GM18517 (cell line): ENCODE results near the gene PRMT2.
"Not testable (repeated sequence)": the region's sequence is repeated elsewhere in the genome, so short reads cannot be mapped to it uniquely, and the experiment has no call there.

Source experiments
- ATAC-seq: cut with Tn5 transposase; IDR thresholded peaks from one replicate; pipeline ENCODE4 v1.9.1; 2021; ENCODE audit warnings: mild to moderate bottlenecking, moderate library complexity; ENCODE audit not compliant: unreplicated experiment

Gene PRMT2

DNA sequence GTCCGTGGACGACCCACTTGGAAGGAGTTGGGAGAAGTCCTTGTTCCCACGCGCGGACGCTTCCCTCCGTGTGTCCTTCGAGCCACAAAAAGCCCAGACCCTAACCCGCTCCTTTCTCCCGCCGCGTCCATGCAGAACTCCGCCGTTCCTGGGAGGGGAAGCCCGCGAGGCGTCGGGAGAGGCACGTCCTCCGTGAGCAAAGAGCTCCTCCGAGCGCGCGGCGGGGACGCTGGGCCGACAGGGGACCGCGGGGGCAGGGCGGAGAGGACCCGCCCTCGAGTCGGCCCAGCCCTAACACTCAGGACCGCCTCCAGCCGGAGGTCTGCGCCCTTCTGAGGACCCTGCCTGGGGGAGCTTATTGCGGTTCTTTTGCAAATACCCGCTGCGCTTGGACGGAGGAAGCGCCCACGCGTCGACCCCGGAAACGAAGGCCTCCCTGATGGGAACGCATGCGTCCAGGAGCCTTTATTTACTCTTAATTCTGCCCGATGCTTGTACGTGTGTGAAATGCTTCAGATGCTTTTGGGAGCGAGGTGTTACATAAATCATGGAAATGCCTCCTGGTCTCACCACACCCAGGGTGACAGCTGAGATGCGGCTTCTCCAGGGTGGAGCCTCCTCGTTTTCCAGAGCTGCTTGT lies 32.4 kb downstream of the PRMT2 start:
- no peak for ATAC-seq

DNA sequence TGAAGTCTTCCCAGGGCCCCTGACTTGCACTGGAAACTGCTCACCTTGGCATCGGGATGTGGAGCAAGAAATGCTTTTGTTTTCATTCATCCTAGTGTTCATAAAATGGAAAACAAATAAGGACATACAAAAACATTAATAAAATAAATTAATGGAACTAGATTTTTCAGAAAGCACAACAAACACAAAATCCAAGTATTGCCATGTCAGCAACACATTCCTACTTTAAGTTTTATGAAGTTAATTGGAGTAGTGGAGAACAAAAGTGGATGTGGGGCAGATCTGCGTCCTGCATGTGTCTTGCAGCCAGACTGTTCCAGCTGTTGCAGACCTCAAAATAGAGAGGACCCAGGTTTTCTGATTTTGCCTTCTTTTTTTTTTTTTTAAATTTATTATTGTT lies 32.9 kb downstream of the PRMT2 start:
- ATAC-seq: no peak

DNA sequence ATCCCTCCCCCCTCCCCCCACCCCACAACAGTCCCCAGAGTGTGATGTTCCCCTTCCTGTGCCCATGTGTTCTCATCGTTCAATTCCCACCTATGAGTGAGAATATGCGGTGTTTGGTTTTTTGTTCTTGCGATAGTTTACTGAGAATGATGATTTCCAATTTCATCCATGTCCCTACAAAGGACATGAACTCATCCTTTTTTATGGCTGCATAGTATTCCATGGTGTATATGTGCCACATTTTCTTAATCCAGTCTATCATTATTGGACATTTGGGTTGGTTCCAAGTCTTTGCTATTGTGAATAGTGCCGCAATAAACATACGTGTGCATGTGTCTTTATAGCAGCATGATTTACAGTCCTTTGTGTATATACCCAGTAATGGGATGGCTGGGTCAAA lies 33.4 kb downstream of the PRMT2 start:
- ATAC-seq: not testable (repeated sequence)

DNA sequence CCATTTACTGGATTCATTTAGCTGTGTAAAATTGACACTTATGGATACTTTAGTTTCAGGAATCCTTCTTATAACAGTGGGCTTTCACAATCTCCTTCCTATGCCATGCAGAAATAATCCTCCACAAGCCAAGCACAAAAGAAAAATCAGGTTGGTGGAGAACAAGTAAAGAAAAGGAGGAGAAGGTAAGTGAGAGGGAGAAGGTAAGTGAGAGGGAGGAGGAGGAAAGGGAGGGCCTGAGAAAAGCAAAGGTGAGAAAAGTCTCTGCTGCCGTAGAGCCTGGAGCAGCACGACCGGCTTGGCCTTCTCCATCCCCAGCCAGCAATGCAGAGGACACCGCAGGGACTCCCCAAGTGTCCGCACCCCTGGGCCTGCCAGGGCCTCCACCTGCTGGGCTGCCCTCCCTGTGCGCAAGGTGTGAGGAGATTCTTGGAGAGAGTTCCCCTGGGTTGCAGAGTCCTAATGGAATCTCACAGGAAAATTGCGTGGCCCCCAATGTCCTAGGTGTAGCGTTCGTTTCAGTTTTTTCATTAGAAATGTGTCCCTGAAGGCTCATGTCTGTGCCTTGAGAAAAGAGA lies 39.0 kb downstream of the PRMT2 start:
- ATAC-seq: no peak

DNA sequence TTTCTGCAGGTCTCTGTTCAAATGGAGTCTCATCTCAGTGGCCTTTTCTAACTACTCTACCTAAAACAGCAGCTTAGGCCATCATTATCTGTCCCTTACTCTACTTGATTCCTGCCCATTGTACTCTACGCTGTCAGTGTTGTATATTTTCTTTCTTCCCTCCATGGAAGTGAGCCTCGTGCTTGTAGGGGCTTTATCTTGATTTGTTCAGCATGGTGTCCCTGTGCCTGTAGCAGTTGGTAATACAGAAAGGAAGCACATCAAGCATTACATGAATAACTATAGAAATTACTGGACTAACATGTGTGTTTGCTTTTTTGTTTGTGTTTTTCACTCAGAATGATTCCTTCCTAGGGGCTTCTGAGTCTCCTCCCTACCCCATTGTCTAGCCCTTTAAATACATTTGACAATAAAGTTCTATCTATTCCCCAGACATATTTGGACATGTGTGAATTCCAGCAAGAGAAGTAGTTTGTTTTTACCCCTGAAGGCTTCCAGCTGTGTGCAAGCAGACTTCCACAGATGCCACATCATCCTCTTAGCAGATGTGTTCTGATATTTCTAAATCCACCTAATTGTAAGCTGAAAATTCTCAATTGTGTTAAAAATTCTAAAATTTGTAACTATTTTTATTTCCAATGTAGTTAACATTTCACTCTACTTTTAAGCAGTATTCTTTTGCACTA lies 40.3 kb downstream of the PRMT2 start:
- ATAC-seq: no peak

DNA sequence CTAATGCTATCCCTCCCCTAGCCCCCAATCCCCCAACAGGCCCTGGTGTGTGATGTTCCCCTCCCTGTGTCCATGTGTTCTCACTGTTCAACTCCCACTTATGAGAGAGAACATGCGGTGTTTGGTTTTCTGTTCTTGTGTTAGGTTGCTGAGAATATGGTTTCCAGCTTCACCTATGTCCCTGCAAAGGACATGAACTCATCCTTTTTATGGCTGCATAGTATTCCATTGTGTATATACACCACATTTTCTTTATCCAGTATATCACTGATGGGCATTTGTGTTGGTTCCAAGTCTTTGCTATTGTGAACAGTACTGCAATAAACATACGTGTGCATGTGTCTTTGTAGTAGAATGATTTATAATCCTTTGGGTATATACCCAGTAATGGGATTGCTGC lies 41.1 kb downstream of the PRMT2 start:
- ATAC-seq: not testable (repeated sequence)

DNA sequence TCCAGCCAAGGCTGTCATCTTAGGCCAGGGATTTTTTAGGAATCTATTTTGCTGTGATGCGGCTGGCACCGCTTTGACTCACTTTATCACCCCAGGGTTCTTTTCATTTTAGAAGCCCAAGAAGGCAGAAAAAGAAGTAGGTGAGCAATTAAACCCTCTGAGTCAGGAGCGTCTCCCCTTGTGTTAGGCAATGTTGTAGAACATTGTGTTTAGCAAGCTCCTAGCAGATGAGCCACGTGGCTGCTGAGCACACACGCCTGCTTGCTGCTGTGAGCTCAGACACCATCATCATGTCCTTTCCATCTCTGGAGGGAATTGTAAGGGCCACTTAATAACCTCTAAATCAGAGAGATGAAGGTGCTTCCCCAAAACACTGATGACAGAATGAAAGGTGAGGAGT lies 46.1 kb downstream of the PRMT2 start:
- not testable (repeated sequence) for ATAC-seq

DNA sequence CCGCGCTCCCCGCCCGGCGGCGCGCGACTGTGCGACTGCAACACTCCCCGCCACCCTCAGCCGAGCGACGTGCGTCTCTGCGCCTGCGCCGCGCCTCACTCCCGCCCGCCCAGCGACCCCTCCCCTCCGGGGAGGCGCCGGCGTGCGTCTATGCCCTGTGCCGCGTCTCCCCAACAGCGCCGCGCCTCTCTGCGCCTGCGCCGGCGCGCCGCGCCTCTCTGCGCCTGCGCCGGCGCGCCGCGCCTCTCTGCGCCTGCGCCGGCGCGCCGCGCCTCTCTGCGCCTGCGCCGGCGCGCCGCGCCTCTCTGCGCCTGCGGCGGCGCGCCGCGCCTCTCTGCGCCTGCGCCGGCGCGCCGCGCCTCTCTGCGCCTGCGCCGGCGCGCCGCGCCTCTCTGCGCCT lies 63.2 kb downstream of the PRMT2 start:
- ATAC-seq: not testable (repeated sequence)

DNA sequence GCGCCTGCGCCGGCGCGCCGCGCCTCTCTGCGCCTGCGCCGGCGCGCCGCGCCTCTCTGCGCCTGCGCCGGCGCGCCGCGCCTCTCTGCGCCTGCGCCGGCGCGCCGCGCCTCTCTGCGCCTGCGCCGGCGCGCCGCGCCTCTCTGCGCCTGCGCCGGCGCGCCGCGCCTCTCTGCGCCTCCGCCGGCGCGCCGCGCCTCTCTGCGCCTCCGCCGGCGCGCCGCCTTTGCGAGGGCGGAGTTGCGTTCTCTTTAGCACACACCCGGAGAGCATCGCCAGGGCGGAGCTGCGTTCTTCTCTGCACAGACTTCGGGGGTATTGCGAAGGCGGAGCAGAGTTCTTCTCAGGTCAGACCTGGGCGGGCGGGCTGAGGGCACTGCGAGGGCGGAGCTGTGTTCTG lies 63.6 kb downstream of the PRMT2 start:
- not testable (repeated sequence) for ATAC-seq
